Central memory CD4-positive, alpha-beta T cell (primary cell): Measurements from ENCODE around the gene GUCY1B1.

Experiments used
- DNase-seq: peaks from one replicate; pipeline ENCODE4 v3.0.0; 2022

The GUCY1B1 gene

GRCh38 chr4:155800685-155801343 is 42.0 kb downstream of the GUCY1B1 start:
- DNase-seq = no peak

- DNase-seq = no peak
Observed at GRCh38 chr4:155802190-155802959, 43.6 kb downstream of the GUCY1B1 start.

GRCh38 chr4:155805016-155805415 is 46.2 kb downstream of the GUCY1B1 start:
- DNase-seq = no peak

DNA sequence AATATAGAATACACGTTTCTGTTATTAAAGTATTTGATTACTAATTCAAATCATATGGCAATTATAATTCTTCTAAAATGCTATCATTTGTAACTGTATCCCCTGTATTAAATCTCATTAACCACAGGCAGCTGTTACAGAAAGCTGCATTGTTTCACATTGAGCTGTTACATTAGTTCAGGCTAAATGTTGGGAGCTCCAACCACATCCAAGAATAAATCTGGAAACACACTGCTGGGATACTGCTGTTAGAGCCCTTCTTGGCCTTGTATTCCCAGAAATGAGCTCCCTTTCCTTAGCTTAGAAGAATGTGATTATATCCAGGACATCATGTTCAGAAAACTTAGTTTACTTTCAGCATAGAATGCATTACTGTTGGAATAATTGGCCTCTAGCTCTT is 48.2 kb downstream of the GUCY1B1 start:
- no peak for DNase-seq

DNA sequence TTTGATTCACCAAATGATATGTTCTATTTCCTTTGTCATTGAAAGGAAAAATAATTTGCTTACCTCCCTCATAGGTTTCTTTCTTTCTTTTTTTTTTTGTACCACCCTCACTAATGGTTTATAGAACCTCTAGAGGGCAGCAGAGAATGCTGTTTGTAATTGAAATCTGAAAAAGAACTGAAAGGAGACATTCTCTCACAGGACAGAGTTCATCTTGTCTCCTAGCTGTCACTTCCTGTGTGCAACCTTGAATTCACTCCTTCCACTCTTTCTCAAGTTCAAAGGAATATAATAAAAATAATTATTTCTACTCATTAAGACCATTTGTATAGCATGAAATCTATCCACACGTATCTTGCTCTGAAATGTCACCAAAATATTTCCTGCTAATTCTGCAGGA is 51.0 kb downstream of the GUCY1B1 start:
- peak; percentile 25 for DNase-seq

GRCh38 chr4:155811083-155811482 is 52.3 kb downstream of the GUCY1B1 start:
- DNase-seq = no peak

GRCh38 chr4:155818639-155819038 is 59.8 kb downstream of the GUCY1B1 start:
- no peak for DNase-seq

DNA sequence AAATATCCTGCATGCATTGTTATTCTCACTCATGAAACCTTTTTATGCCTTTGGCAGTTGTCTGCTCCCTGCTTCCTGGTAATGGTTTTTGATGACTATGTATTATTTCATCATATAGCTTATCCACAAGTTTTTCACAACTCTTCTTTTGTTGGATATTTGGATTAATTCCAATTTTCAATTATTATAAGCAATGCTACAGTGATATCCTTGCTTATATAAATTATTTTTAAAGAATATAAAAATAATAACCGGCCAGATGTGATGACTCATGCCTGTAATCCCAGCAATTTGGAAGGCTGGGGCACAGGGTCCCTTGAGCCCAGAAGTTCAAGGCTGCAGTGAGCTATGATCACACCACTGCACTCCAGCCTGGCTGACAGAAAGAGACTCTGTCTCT is 60.2 kb downstream of the GUCY1B1 start:
- DNase-seq = no peak

DNA sequence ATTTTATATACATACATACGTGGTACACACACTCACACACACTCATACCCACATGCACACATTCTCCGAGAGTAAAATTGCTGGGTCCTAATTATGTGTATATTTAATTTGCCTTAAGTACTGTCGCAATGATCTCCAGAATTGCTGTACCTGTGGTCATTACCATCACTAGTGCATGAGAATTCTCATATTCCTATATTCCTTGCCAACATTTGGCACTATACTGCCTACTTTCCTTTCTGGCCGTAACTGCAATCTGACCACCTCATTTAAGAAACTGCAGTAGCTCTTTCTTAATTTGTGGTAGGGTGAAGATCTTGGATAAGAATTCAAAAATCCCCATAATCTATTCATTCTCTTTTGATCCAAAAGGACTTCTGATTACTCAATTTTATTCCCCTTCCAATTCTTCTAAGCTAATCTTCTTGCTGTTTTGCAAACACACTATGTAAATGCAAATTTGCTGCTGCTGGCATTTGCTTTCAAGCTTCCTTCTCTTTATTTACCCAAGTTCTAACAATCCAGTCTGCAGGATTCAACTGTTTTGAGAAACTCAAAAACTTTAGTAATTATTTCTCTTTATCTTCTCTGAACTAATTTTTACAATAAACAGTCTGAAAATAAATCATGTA is 62.2 kb downstream of the GUCY1B1 start:
- DNase-seq = no peak

- no peak for DNase-seq
Observed at GRCh38 chr4:155822572-155822971, 63.8 kb downstream of the GUCY1B1 start.

DNA sequence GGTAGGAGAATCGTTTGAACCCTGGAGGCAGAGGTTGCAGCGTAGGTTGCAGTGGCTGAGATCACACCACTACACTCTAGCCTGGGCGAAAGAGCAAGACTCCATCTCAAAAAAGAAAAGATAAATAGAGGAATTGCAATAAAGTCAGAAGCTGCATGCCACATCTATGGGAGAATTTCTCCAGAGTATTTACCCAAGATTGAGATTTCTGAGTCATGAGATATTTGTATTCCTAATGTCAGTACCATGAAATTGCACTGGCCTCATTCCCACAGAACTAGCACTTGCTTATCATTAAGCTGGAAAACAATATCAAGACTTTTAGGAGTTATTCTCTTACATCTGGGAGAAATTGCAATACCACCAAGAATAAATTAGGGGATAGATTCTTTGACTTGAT is 69.8 kb downstream of the GUCY1B1 start:
- no peak for DNase-seq

GRCh38 chr4:155832664-155833063 is 73.8 kb downstream of the GUCY1B1 start:
- no peak for DNase-seq

DNA sequence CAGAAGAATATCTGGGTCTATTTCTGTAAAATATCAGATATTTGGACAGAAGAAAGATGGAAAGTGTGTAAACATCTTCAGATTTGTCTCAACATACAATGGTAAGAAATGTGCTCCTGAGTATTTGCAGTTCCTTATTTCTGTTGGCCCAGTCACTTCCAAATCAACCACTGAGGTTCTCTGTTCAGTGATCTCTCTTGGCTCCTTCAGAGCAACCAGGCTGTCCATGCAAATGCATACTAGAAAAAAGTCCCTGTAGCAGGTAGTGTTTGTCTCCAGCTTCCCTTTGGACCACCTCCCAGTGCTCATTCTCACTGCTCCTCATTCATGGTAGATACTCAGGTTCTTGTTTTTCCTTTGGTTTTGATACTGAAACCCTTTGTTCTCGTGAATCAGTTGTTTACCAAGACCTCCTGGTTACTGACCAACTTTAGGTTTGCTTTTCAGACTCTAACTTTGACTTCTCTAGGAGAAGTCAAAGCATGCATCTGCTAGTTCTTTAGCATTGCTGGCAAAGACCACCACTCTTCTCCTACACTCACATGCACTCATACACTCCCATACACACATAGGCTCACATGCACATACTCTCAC is 78.5 kb downstream of the GUCY1B1 start:
- no peak for DNase-seq

DNA sequence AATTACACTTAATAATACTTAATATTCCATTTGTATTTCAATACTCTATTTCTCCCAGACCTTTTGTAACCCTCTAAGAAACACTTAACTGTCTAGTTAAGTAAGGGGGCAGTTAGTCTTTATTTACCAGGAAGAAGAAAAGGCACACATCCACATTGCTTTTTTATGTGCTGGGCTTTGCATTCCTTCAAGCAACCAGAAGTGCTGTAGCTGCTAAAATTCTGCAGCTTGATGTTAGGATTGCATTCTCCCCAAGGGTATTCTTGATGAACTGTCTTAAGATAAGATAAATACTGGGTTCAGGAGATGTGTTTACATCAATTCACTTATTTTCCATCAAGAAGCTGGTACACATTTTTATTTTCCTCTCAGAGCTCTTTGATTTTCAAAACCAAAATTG is 83.3 kb downstream of the GUCY1B1 start:
- DNase-seq = no peak

DNA sequence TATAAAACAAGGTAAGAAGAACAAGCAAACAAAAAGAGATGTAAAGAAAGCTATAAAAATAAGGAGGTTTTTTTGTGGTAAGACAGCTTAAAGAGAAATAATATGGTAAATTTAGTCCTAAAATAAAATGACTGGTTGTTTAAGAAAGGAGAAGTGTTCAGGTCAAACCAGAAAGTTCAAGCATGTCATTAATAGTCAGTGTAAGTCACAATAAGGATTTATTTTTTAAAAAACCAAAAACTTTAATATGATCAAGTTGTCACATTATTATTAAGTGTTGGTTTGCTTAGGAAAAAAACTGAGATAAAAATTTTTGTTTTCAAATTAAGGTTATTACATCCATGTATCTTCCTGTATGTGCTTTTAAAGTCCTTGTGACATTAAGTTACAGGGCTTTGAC is 88.1 kb downstream of the GUCY1B1 start:
- no peak for DNase-seq

GRCh38 chr4:155849042-155849441 is 90.2 kb downstream of the GUCY1B1 start:
- no peak for DNase-seq

GRCh38 chr4:155853189-155853588 is 94.4 kb downstream of the GUCY1B1 start:
- DNase-seq = no peak

DNA sequence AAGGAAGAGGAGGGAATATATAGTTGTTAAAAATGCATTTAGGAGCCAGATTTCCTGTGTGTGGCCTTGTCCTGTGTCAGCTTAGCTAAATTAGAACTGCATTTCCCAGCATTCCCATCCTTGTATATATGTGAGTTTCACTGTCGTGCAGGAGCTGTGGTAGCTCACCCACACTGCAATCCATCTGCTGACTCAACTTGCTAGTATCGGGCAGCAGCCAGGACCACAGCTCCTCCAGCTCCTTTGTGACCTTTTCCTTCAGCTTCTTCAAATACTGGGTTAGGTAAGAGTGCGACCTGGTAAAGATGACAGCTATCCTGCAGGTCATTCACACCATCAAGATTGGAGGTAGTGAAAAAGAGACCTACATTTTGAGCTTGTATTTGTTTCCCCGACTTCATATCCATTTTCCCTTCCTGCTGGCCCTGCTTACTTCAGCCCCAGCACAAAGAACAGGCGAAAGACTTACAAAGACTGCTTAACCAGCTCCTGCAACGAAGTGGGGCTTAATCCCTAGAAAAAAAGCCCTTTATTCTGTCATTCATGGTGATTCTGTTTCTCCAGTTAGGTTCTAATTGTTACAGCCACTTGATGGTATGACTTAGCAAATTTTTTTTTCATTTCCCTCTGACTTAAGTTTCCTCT is 95.9 kb downstream of the GUCY1B1 start:
- DNase-seq = no peak

- DNase-seq = no peak
Observed at GRCh38 chr4:155855897-155856296, 97.1 kb downstream of the GUCY1B1 start.
